ENCODE measurements around the gene SGK2. TPM values are rescaled to one million over a fixed set of nuclear protein-coding genes. Genes with fewer than 3 reads are reported as not detected.

SGK2 gene
- total RNA-seq, 2 donors from 2014 or later: 80.2 to 82.3 TPM

- Histone ChIP-seq H3K36me3 (no peaks in the 10 kb centered on the region), H3K27me3 (no peaks in the 10 kb centered on the region), H3K27ac (no peak overlapping the region), H3K9me3 (no peaks in the 10 kb centered on the region), H3K9ac (ENCODE audit: low read depth in 2 of 2, low read length in 2 of 2) (peak overlapping the region in 1 of 2 donors; percentile 12), H3K4me3 (no peak overlapping the region), H3K4me1 (no peaks in the 10 kb centered on the region)
- intact Hi-C loops (cut with DNase I): no loop called here
- DNase-seq: peak; percentile 67
- no peak for TF ChIP-seq CTCF (IDR thresholded peaks at IDR 0.05)
Observed at GRCh38 chr20:43570496-43570895, 11.7 kb downstream of the SGK2 start.

GRCh38 chr20:43571310-43571709 is 12.5 kb downstream of the SGK2 start:
- Histone ChIP-seq H3K36me3 (no peaks in the 10 kb centered on the region), H3K9ac (ENCODE audit: low read depth in 2 of 2, low read length in 2 of 2) (no peak overlapping the region), H3K27ac (no peak overlapping the region), H3K27me3 (no peaks in the 10 kb centered on the region), H3K4me3 (no peak overlapping the region), H3K9me3 (no peaks in the 10 kb centered on the region), H3K4me1 (no peaks in the 10 kb centered on the region)
- intact Hi-C loops (cut with DNase I): no loop called here
- DNase-seq: no peak
- no peak for TF ChIP-seq CTCF (IDR thresholded peaks at IDR 0.05)

- no peak for TF ChIP-seq CTCF (IDR thresholded peaks at IDR 0.05)
- intact Hi-C loops (cut with DNase I): no loop called here
- no peaks in the 10 kb centered on the region for H3K9me3 ChIP-seq
- no peak overlapping the region for H3K27ac ChIP-seq
- no peaks in the 10 kb centered on the region for H3K4me1 ChIP-seq
- H3K4me3 ChIP-seq: no peak overlapping the region
- H3K27me3 ChIP-seq: no peaks in the 10 kb centered on the region
- DNase-seq: no peak
- no peak overlapping the region for H3K9ac ChIP-seq (ENCODE audit: low read depth in 2 of 2, low read length in 2 of 2)
- no peaks in the 10 kb centered on the region for H3K36me3 ChIP-seq
Observed at GRCh38 chr20:43571771-43572170, 12.9 kb downstream of the SGK2 start.

GRCh38 chr20:43572891-43573290 is 14.1 kb downstream of the SGK2 start:
- no peaks in the 10 kb centered on the region for H3K4me1 ChIP-seq
- H3K9me3 ChIP-seq: no peaks in the 10 kb centered on the region
- DNase-seq: no peak
- H3K27ac ChIP-seq: no peak overlapping the region
- no peaks in the 10 kb centered on the region for H3K36me3 ChIP-seq
- H3K9ac ChIP-seq (ENCODE audit: low read depth in 2 of 2, low read length in 2 of 2): no peak overlapping the region
- no peaks in the 10 kb centered on the region for H3K27me3 ChIP-seq
- no peak for TF ChIP-seq CTCF (IDR thresholded peaks at IDR 0.05)
- intact Hi-C loops (cut with DNase I): no loop called here
- no peak overlapping the region for H3K4me3 ChIP-seq

GRCh38 chr20:43576108-43576507 is 17.3 kb downstream of the SGK2 start:
- H3K36me3 ChIP-seq: no peaks in the 10 kb centered on the region

More at GRCh38 chr20:43576108-43576507, 17.3 kb downstream of the SGK2 start:
- Histone ChIP-seq H3K4me1 (no peaks in the 10 kb centered on the region), H3K27me3 (no peaks in the 10 kb centered on the region), H3K4me3 (no peak overlapping the region), H3K9ac (ENCODE audit: low read depth in 2 of 2, low read length in 2 of 2) (no peak overlapping the region), H3K27ac (no peak overlapping the region), H3K9me3 (no peaks in the 10 kb centered on the region)
- no peak for DNase-seq
- TF ChIP-seq CTCF (IDR thresholded peaks at IDR 0.05): no peak
- intact Hi-C loops (cut with DNase I): no loop called here
